CD14-positive monocyte (primary cell): Measurements from ENCODE around the gene SRCIN1. TPM values are rescaled to one million over a fixed set of nuclear protein-coding genes. Genes with fewer than 3 reads are reported as not detected.

Source experiments
- DNase-seq, 3 donors: peaks; one replicate each; pipeline ENCODE4 v3.0.0-alpha.2; 2011 to 2022
- H2AFZ ChIP-seq: 2 replicates; pipeline ENCODE4 v1.6.0; 2012; ENCODE audit warnings: mild to moderate bottlenecking, low read depth, low read length, inconsistent platforms; ENCODE audit not compliant: insufficient read depth, poor library complexity, severe bottlenecking
- H3K27ac ChIP-seq, 2 donors: 1 replicate in 1 of 2; 2 replicates in 1 of 2; pipeline ENCODE4 v1.5.1; 2012 to 2013; ENCODE audit warnings: low read length in 2 of 2, control low read depth in 1 of 2, inconsistent platforms in 1 of 2, low read depth in 1 of 2, mild to moderate bottlenecking in 1 of 2
- H3K27me3 ChIP-seq, 2 donors: one replicate each; pipeline versions ENCODE4 v1.6.0 to v1.6.1; 2011 to 2013; ENCODE audit warnings: low read length in 2 of 2; ENCODE audit not compliant: control insufficient read depth in 2 of 2, insufficient read depth in 2 of 2
- H3K36me3 ChIP-seq, 2 donors: replicated peaks in 1 of 2; 1 replicate in 1 of 2; 2 replicates in 1 of 2; pipeline versions ENCODE4 v1.5.1 to v1.6.1; 2012 to 2013; ENCODE audit warnings: low read length in 2 of 2, control low read depth in 1 of 2, inconsistent platforms in 1 of 2, mild to moderate bottlenecking in 1 of 2; ENCODE audit not compliant: insufficient read depth in 2 of 2, control insufficient read depth in 1 of 2
- H3K4me1 ChIP-seq, 2 donors: 1 replicate in 1 of 2; 2 replicates in 1 of 2; pipeline versions ENCODE4 v1.5.1 to v1.6.1; 2012 to 2013; ENCODE audit warnings: low read length in 2 of 2, control low read depth in 1 of 2, inconsistent platforms in 1 of 2, mild to moderate bottlenecking in 1 of 2, moderate library complexity in 1 of 2; ENCODE audit not compliant: insufficient read depth in 2 of 2, control insufficient read depth in 1 of 2
- H3K4me2 ChIP-seq: replicated peaks from 2 replicates; pipeline ENCODE3; 2012; ENCODE audit warnings: low read length, moderate library complexity, mild to moderate bottlenecking; ENCODE audit not compliant: poor library complexity, severe bottlenecking; ENCODE audit errors: extremely low read depth
- H3K4me3 ChIP-seq, 3 experiments: fragments of 200-600 bp in 1 of 3; sonication (generic) in 1 of 3; replicated peaks in 1 of 3; 1 replicate in 2 of 3; 2 replicates in 1 of 3; pipeline ENCODE4 v1.5.1; 2011 to 2013; ENCODE audit warnings: low read length in 3 of 3, mild to moderate bottlenecking in 3 of 3, control low read depth in 2 of 3, low read depth in 2 of 3, inconsistent platforms in 1 of 3, moderate library complexity in 1 of 3
- H3K79me2 ChIP-seq: 2 replicates; pipeline ENCODE4 v1.6.0; 2012; ENCODE audit warnings: mild to moderate bottlenecking, control low read depth, inconsistent platforms, low read length, moderate library complexity; ENCODE audit not compliant: insufficient read depth
- H3K9ac ChIP-seq: 2 replicates; pipeline ENCODE4 v1.6.0; 2017; ENCODE audit warnings: low read length, mild to moderate bottlenecking; ENCODE audit not compliant: insufficient read depth, poor library complexity, severe bottlenecking
- H3K9me3 ChIP-seq, 2 donors: replicated peaks in 1 of 2; 1 replicate in 1 of 2; 2 replicates in 1 of 2; pipeline versions ENCODE4 v1.5.1 to v1.6.1; 2012 to 2013; ENCODE audit warnings: low read length in 2 of 2, control low read depth in 1 of 2; ENCODE audit not compliant: control insufficient read depth in 1 of 2, insufficient read depth in 1 of 2
- H4K20me1 ChIP-seq: 2 replicates; pipeline ENCODE4 v1.6.0; 2012; ENCODE audit warnings: mild to moderate bottlenecking, low read length, control low read depth, moderate library complexity; ENCODE audit not compliant: insufficient read depth
- H3K27ac Mint-ChIP-seq, 7 donors: one replicate each; pipeline ENCODE4 v1.8.0; 2020; ENCODE audit warnings: mild to moderate bottlenecking in 7 of 7, mixed read lengths in 7 of 7, moderate library complexity in 6 of 7, inconsistent platforms in 2 of 7
- H3K27me3 Mint-ChIP-seq, 3 donors: one replicate each; pipeline ENCODE4 v1.8.0; 2021 to 2022; ENCODE audit warnings: low read depth in 3 of 3, mild to moderate bottlenecking in 3 of 3, mixed read lengths in 3 of 3, moderate library complexity in 3 of 3, inconsistent platforms in 1 of 3
- H3K36me3 Mint-ChIP-seq, 2 donors: one replicate each; pipeline ENCODE4 v1.8.0; 2020; ENCODE audit warnings: mixed read lengths in 2 of 2, inconsistent platforms in 1 of 2, mild to moderate bottlenecking in 1 of 2
- H3K4me1 Mint-ChIP-seq: one replicate; pipeline ENCODE4 v1.8.0; 2020; ENCODE audit warnings: mild to moderate bottlenecking, mixed read lengths
- H3K4me3 Mint-ChIP-seq, 2 donors: one replicate each; pipeline ENCODE4 v1.8.0; 2020; ENCODE audit warnings: mild to moderate bottlenecking in 2 of 2, mixed read lengths in 2 of 2, moderate library complexity in 1 of 2
- H3K9me3 Mint-ChIP-seq, 7 donors: one replicate each; pipeline ENCODE4 v1.8.0; 2020 to 2022; ENCODE audit warnings: mixed read lengths in 7 of 7, mild to moderate bottlenecking in 6 of 7, moderate library complexity in 6 of 7, inconsistent platforms in 2 of 7
- WGBS: methylation state at CpG from one replicate; pipeline ENCODE4 v1.1.5; 2013; ENCODE audit warnings: missing lambda C conversion rate; ENCODE audit not compliant: insufficient coverage; 5-methylcytosine and 5-hydroxymethylcytosine counted together
- intact Hi-C, 2 donors: fragments of 100-400 bp; cut with micrococcal nuclease; formaldehyde crosslinking; loops; one replicate each; pipeline versions ENCODE4 v1.15.0 to v1.15.1; 2023
- polyA plus RNA-seq, 3 donors: library from polyadenylated mRNA; depleted of rRNA in 1 of 3; unstranded in 2 of 3; stranded (reverse) in 1 of 3; fragments of 300-500 nt in 2 of 3; fragments of >200 nt in 1 of 3; fragmentation: Illumina TruSeq in 2 of 3; gene quantifications; 1 replicate in 2 of 3; 2 replicates in 1 of 3; pipeline ENCODE4 v1.2.3, GENCODE V29; 2012 to 2021
- TF ChIP-seq, protein P1 (sequence below): fragments of 200-600 bp; IDR thresholded peaks from one replicate; pipeline ENCODE4 v1.8.0; 2022; ENCODE audit warnings: antibody characterized with exemption, mild to moderate bottlenecking

The SRCIN1 gene
- polyA plus RNA-seq, 3 donors = 0.01 TPM; not detected in 2

DNA sequence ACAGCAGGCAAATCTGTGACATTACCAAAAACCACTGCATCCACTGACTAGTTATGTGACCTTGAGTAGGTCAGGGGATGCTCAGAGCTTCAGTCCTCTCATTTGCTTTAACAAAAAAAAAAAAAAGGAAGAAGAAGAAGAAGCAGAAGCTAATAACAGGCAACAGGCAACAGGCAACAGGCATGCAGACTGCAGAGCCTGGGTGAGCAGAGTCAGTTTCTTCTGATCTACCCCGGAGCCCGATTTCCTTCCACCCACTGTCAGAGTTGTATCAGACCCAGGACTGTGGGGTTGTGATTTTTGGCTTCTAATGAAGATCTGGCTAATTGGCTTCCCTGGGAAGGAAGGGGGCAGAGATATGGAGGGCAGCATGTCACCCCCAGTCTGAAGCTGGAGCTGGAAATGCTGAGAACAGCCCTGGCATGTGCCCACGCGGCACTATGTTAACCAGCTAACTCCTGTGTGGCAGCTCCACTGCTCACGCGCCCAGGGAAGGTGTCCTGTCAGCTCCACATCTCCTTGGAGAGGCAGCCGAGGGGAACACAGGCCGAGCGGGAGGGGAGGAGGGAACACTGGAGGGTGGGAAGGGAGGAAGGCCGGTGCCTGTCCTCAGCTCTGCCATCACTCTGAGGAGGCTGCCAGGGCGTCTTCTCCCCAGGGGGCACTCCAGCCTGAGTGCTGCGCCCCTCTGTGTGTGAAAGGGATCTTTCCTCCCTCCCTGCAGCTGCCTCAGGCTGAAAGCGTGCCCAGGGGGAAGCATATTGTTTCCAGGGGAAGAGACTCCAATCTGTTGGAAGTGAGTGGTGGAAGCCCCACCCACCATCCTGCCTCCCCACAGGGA is 17.6 kb downstream of the SRCIN1 start:
- H3K9me3 ChIP-seq = peaks cover 12 to 20% of the 10 kb centered on the region in 2 donors
- peaks cover 22 to 32% of the 10 kb centered on the region in 2 donors for H3K4me1 ChIP-seq
- peak in 2 of 3 donors; percentile 14 to 21 for DNase-seq
- peaks cover 12% of the 10 kb centered on the region for H4K20me1 ChIP-seq
- TF ChIP-seq, protein P1, sequence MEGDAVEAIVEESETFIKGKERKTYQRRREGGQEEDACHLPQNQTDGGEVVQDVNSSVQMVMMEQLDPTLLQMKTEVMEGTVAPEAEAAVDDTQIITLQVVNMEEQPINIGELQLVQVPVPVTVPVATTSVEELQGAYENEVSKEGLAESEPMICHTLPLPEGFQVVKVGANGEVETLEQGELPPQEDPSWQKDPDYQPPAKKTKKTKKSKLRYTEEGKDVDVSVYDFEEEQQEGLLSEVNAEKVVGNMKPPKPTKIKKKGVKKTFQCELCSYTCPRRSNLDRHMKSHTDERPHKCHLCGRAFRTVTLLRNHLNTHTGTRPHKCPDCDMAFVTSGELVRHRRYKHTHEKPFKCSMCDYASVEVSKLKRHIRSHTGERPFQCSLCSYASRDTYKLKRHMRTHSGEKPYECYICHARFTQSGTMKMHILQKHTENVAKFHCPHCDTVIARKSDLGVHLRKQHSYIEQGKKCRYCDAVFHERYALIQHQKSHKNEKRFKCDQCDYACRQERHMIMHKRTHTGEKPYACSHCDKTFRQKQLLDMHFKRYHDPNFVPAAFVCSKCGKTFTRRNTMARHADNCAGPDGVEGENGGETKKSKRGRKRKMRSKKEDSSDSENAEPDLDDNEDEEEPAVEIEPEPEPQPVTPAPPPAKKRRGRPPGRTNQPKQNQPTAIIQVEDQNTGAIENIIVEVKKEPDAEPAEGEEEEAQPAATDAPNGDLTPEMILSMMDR = no peak
- H3K79me2 ChIP-seq = no peaks in the 10 kb centered on the region
- Mint-ChIP-seq H3K4me1 (peaks cover 38% of the 10 kb centered on the region), H3K27me3 (peaks cover 83 to 99% (median 95%) of the 10 kb centered on the region in 3 donors), H3K9me3 (peaks cover 3 to 20% (median 14%) of the 10 kb centered on the region in 7 donors), H3K4me3 (peak overlapping the region in 1 of 2 donors; percentile 80), H3K36me3 (peaks cover 4 to 6% of the 10 kb centered on the region in 2 donors), H3K27ac (no peak overlapping the region)
- peaks cover 65 to 87% of the 10 kb centered on the region in 2 donors for H3K27me3 ChIP-seq
- H3K4me2 ChIP-seq = no peak overlapping the region
- WGBS = 13% methylated on average over 5 of the region's 13 CpGs
- H2AFZ ChIP-seq = no peak overlapping the region
- intact Hi-C loops = no loop called here
- no peak overlapping the region for H3K9ac ChIP-seq
- H3K36me3 ChIP-seq = no peaks in the 10 kb centered on the region
- no peak overlapping the region for H3K4me3 ChIP-seq
- H3K27ac ChIP-seq = no peak overlapping the region

DNA sequence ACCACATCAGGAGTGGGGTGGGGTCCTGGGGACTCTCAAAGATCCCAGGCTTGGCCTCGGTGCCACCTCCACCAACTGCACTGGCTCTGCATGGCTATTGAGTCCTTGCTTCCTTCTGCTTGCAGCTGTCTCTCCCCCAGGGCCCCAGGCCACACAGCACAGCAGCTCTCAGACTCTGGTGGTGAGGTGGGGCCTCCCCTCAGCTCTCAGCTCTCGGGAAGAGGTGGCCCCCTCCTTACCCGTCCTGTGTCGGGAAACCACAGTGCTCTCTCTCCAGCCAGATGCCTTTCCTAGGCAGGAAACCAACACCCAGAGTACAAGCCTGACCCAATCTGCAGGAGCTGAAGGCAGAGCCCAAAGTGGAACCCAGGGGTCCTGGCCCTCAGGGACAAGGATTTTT is 18.5 kb downstream of the SRCIN1 start:
- Mint-ChIP-seq H3K27me3 (peaks cover 83 to 99% (median 90%) of the 10 kb centered on the region in 3 donors), H3K4me3 (peak overlapping the region in 1 of 2 donors; percentile 76), H3K4me1 (peaks cover 31% of the 10 kb centered on the region), H3K36me3 (peaks cover 4 to 6% of the 10 kb centered on the region in 2 donors), H3K9me3 (peaks cover 2 to 19% (median 12%) of the 10 kb centered on the region in 7 donors), H3K27ac (no peak overlapping the region)
- H3K4me3 ChIP-seq = no peak overlapping the region
- no peaks in the 10 kb centered on the region for H3K36me3 ChIP-seq
- no peak for DNase-seq
- intact Hi-C loops = no loop called here
- H3K79me2 ChIP-seq = no peaks in the 10 kb centered on the region
- no peak overlapping the region for H3K9ac ChIP-seq
- WGBS = 0% methylated on average over 3 of the region's 4 CpGs
- peaks cover 20 to 27% of the 10 kb centered on the region in 2 donors for H3K4me1 ChIP-seq
- no peak overlapping the region for H3K4me2 ChIP-seq
- H4K20me1 ChIP-seq = peaks cover 12% of the 10 kb centered on the region
- TF ChIP-seq, protein P1 = no peak
- H3K9me3 ChIP-seq = peaks cover 12 to 20% of the 10 kb centered on the region in 2 donors
- H2AFZ ChIP-seq = no peak overlapping the region
- H3K27ac ChIP-seq = no peak overlapping the region
- H3K27me3 ChIP-seq = peaks cover 59 to 87% of the 10 kb centered on the region in 2 donors
